HEK293 (cell line): Measurements from ENCODE around the gene PRDM11.

Source experiments
- BCL11A ChIP-seq: fragments of 450-650 bp; formaldehyde crosslinking; IDR thresholded peaks from 2 replicates; pipeline ENCODE4 v1.5.1; 2016; ENCODE audit warnings: low read depth, missing biosample characterization, missing genetic modification characterization
- GLIS1 ChIP-seq: fragments of 450-650 bp; formaldehyde crosslinking; IDR thresholded peaks from 2 replicates; pipeline ENCODE4 v1.5.1; 2016; ENCODE audit warnings: missing biosample characterization, missing genetic modification characterization
- IKZF3 ChIP-seq: fragments of 450-650 bp; IDR thresholded peaks from 2 replicates; pipeline ENCODE4 v1.5.0; 2018; ENCODE audit warnings: missing biosample characterization, mild to moderate bottlenecking, missing genetic modification characterization, moderate library complexity
- KLF1 ChIP-seq: fragments of 450-650 bp; formaldehyde crosslinking; IDR thresholded peaks from 2 replicates; pipeline ENCODE4 v1.5.1; 2016; ENCODE audit warnings: missing biosample characterization, missing genetic modification characterization
- KLF7 ChIP-seq: fragments of 450-650 bp; formaldehyde crosslinking; IDR thresholded peaks from 2 replicates; pipeline ENCODE4 v1.5.1; 2016; ENCODE audit warnings: missing biosample characterization, missing genetic modification characterization, borderline replicate concordance
- KLF8 ChIP-seq: fragments of 450-650 bp; formaldehyde crosslinking; IDR thresholded peaks from 2 replicates; pipeline ENCODE4 v1.5.1; 2016; ENCODE audit warnings: missing biosample characterization, missing genetic modification characterization
- PRDM2 ChIP-seq: fragments of 450-650 bp; formaldehyde crosslinking; IDR thresholded peaks from 2 replicates; pipeline ENCODE4 v1.5.1; 2016; ENCODE audit warnings: missing biosample characterization, missing genetic modification characterization, borderline replicate concordance
- SP2 ChIP-seq: fragments of 450-650 bp; formaldehyde crosslinking; IDR thresholded peaks from 2 replicates; pipeline ENCODE4 v1.5.1; 2016; ENCODE audit warnings: missing biosample characterization, missing genetic modification characterization
- YY2 ChIP-seq: fragments of 450-650 bp; formaldehyde crosslinking; IDR thresholded peaks from 2 replicates; pipeline ENCODE4 v1.5.1; 2016; ENCODE audit warnings: missing biosample characterization, missing genetic modification characterization
- ZBTB1 ChIP-seq: fragments of 450-650 bp; formaldehyde crosslinking; IDR thresholded peaks from 2 replicates; pipeline ENCODE4 v1.5.1; 2016; ENCODE audit warnings: missing biosample characterization, missing genetic modification characterization
- ZBTB20 ChIP-seq: fragments of 450-650 bp; formaldehyde crosslinking; IDR thresholded peaks from 2 replicates; pipeline ENCODE4 v1.5.1; 2016; ENCODE audit warnings: missing biosample characterization, missing genetic modification characterization
- ZBTB48 ChIP-seq: fragments of 450-650 bp; formaldehyde crosslinking; IDR thresholded peaks from 2 replicates; pipeline ENCODE4 v1.5.1; 2016; ENCODE audit warnings: missing biosample characterization, missing genetic modification characterization
- ZNF148 ChIP-seq: fragments of 450-650 bp; formaldehyde crosslinking; IDR thresholded peaks from 2 replicates; pipeline ENCODE4 v1.5.0; 2017; ENCODE audit warnings: missing biosample characterization, missing genetic modification characterization, borderline replicate concordance
- ZNF174 ChIP-seq: fragments of 450-650 bp; formaldehyde crosslinking; IDR thresholded peaks from 2 replicates; pipeline ENCODE4 v1.5.0; 2017; ENCODE audit warnings: missing biosample characterization, mild to moderate bottlenecking, missing genetic modification characterization
- ZNF211 ChIP-seq: fragments of 450-650 bp; formaldehyde crosslinking; IDR thresholded peaks from 2 replicates; pipeline ENCODE4 v1.5.1; 2016; ENCODE audit warnings: low read depth, missing biosample characterization, missing genetic modification characterization
- ZNF248 ChIP-seq: fragments of 450-650 bp; formaldehyde crosslinking; IDR thresholded peaks from 2 replicates; pipeline ENCODE4 v1.5.1; 2017; ENCODE audit warnings: missing biosample characterization, missing genetic modification characterization
- ZNF292 ChIP-seq: fragments of 450-650 bp; formaldehyde crosslinking; IDR thresholded peaks from 2 replicates; pipeline ENCODE4 v1.5.1; 2016; ENCODE audit warnings: low read depth, missing biosample characterization, missing genetic modification characterization, borderline replicate concordance
- ZNF335 ChIP-seq: fragments of 450-650 bp; formaldehyde crosslinking; conservative IDR thresholded peaks from 2 replicates; pipeline ENCODE4 v1.5.1; 2016; ENCODE audit warnings: missing biosample characterization, missing genetic modification characterization
- ZNF354C ChIP-seq: fragments of 450-650 bp; formaldehyde crosslinking; IDR thresholded peaks from 2 replicates; pipeline ENCODE4 v1.5.1; 2016; ENCODE audit warnings: missing biosample characterization, missing genetic modification characterization, low read depth, borderline replicate concordance
- ZNF621 ChIP-seq: fragments of 450-650 bp; formaldehyde crosslinking; IDR thresholded peaks from 2 replicates; pipeline ENCODE4 v1.5.1; 2017; ENCODE audit warnings: missing biosample characterization, missing genetic modification characterization
- ZNF768 ChIP-seq: fragments of 450-650 bp; formaldehyde crosslinking; IDR thresholded peaks from 2 replicates; pipeline ENCODE4 v1.5.1; 2018; ENCODE audit warnings: missing biosample characterization, mild to moderate bottlenecking, missing genetic modification characterization
- ZSCAN30 ChIP-seq: fragments of 450-650 bp; IDR thresholded peaks from 2 replicates; pipeline ENCODE4 v1.5.1; 2018; ENCODE audit warnings: missing biosample characterization, mild to moderate bottlenecking, missing genetic modification characterization, moderate library complexity
- TF ChIP-seq, protein P1 (sequence below): fragments of 450-650 bp; formaldehyde crosslinking; IDR thresholded peaks from 2 replicates; pipeline ENCODE4 v1.5.1; 2017; ENCODE audit warnings: missing biosample characterization, missing genetic modification characterization
- TF ChIP-seq, protein P2 (sequence below): fragments of 450-650 bp; formaldehyde crosslinking; IDR thresholded peaks from 2 replicates; pipeline ENCODE4 v1.5.1; 2016; ENCODE audit warnings: missing biosample characterization, missing genetic modification characterization, low read depth
- TF ChIP-seq, protein P3 (sequence below): fragments of 450-650 bp; formaldehyde crosslinking; IDR thresholded peaks from 2 replicates; pipeline ENCODE4 v1.5.1; 2016; ENCODE audit warnings: missing biosample characterization, missing genetic modification characterization

PRDM11 gene

DNA sequence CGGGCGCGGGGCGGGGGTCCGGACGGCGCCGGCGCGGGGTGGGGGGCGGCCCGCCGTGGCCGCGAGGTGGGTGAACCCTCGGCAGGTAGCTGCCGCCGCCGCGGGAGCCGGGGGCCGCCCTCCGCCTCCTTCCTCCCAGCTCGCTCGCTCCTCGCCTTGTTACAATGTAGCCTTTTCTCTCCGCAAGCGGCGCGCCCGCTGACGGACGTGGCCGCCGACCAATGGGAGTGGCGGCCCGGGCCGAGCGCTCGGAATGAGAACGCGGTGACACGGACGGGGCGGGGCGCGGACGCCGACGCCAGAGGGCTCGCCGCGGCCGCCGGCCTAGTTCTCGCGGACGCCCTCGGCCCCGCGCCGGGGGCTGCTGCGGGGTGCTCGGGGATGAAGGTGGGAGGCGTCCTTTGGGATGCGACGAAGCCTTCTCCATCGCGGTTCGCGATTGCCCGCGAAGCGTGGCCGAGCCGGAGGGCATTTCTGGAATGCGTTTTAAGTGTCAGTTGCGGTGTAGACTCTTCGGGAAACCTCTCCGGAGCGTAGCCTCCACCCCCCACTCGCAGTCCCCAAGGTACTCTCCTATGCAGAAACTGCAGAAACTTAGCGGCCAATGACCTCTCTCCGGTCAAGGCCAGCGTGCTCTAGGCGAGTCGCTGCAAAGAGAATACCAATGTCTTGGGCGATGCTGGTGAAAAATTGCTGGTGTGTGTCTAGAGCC, 734 bp downstream of the PRDM11 start (continued):
- TF ChIP-seq PRDM2: no peak
- TF ChIP-seq SP2 (tag by site-specific recombination): peak; percentile 81
- no peak for TF ChIP-seq ZNF354C (tag by site-specific recombination)
- TF ChIP-seq ZNF621 (tag by site-specific recombination): no peak
- TF ChIP-seq YY2 (tag by site-specific recombination): no peak
- TF ChIP-seq IKZF3 (tag by site-specific recombination): peak; percentile 34; the same call in 1 of the 2 replicates
- TF ChIP-seq ZNF335: peak; percentile 46
- TF ChIP-seq, protein P1, sequence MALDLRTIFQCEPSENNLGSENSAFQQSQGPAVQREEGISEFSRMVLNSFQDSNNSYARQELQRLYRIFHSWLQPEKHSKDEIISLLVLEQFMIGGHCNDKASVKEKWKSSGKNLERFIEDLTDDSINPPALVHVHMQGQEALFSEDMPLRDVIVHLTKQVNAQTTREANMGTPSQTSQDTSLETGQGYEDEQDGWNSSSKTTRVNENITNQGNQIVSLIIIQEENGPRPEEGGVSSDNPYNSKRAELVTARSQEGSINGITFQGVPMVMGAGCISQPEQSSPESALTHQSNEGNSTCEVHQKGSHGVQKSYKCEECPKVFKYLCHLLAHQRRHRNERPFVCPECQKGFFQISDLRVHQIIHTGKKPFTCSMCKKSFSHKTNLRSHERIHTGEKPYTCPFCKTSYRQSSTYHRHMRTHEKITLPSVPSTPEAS (tag by site-specific recombination): no peak
- 0 out of 2 replicates have a peak, but pooled peaks have one; percentile 25 for TF ChIP-seq KLF8 (tag by site-specific recombination)
- TF ChIP-seq GLIS1: 0 out of 2 replicates have a peak, but pooled peaks have one; percentile 17
- TF ChIP-seq KLF1 (tag by site-specific recombination): no peak
- TF ChIP-seq, protein P2, sequence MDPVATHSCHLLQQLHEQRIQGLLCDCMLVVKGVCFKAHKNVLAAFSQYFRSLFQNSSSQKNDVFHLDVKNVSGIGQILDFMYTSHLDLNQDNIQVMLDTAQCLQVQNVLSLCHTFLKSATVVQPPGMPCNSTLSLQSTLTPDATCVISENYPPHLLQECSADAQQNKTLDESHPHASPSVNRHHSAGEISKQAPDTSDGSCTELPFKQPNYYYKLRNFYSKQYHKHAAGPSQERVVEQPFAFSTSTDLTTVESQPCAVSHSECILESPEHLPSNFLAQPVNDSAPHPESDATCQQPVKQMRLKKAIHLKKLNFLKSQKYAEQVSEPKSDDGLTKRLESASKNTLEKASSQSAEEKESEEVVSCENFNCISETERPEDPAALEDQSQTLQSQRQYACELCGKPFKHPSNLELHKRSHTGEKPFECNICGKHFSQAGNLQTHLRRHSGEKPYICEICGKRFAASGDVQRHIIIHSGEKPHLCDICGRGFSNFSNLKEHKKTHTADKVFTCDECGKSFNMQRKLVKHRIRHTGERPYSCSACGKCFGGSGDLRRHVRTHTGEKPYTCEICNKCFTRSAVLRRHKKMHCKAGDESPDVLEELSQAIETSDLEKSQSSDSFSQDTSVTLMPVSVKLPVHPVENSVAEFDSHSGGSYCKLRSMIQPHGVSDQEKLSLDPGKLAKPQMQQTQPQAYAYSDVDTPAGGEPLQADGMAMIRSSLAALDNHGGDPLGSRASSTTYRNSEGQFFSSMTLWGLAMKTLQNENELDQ: no peak
- no peak for TF ChIP-seq KLF7 (tag by site-specific recombination)
- no peak for TF ChIP-seq ZBTB1 (tag by site-specific recombination)
- no peak for TF ChIP-seq ZNF248 (tag by site-specific recombination)
- peak; percentile 61; the same call in 1 of the 2 replicates for TF ChIP-seq ZSCAN30 (tag by site-specific recombination)
- no peak for TF ChIP-seq ZNF174
- no peak for TF ChIP-seq BCL11A
- TF ChIP-seq ZBTB20 (tag by site-specific recombination): peak; percentile 69
- no peak for TF ChIP-seq ZBTB48 (tag by site-specific recombination)
- no peak for TF ChIP-seq ZNF148 (tag by site-specific recombination)
- no peak for TF ChIP-seq ZNF768 (tag by site-specific recombination)
- no peak for TF ChIP-seq ZNF211
- no peak for TF ChIP-seq ZNF292 (tag by site-specific recombination)
- TF ChIP-seq, protein P3, sequence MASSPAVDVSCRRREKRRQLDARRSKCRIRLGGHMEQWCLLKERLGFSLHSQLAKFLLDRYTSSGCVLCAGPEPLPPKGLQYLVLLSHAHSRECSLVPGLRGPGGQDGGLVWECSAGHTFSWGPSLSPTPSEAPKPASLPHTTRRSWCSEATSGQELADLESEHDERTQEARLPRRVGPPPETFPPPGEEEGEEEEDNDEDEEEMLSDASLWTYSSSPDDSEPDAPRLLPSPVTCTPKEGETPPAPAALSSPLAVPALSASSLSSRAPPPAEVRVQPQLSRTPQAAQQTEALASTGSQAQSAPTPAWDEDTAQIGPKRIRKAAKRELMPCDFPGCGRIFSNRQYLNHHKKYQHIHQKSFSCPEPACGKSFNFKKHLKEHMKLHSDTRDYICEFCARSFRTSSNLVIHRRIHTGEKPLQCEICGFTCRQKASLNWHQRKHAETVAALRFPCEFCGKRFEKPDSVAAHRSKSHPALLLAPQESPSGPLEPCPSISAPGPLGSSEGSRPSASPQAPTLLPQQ: no peak
